Measurements from ENCODE around the gene OR1I1.

The OR1I1 gene

DNA sequence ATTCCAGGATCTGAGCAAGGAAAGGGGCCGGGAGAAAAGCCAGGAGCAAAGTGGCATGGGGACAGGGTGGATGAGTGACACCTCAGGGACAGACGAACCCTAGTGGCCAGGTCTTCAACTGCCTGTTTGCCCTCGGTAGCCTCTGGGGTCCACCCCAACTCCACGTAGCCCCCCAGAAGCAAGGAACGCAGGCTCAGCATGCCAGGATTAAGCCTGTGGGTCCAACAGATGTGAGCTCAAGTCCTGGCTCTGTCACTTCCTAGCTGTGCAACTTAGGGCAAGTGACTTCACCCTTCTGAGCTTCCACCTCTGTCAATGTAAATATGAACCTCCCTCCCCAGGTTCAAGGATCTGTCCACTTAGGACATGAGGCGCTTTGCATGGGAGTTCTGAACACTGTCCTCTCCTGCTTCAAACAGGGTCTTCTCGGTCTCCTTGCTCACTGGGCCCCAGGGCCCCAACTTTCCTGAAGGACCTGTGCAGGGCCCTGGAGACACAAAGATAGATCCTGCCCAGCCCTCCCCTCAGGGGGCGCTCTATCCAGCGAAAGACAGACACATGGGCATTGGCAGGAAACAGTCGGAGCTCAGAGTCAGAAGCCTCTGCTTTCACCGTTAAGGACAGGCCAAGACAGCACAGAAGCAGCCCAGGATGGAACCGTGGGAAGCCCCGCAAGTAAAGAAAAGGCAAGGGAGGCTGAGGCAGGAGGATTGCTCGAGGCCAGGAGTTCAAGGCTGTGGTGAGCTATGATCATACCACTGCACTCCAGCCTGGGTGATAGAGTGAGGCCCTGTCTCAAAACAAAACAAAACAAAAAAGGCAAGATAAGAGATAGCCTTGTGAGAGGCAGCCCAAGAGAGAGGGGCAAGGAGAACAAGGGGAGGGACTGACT lies 38.4 kb downstream of the OR1I1 start:
- DNase-seq, result no peak

DNA sequence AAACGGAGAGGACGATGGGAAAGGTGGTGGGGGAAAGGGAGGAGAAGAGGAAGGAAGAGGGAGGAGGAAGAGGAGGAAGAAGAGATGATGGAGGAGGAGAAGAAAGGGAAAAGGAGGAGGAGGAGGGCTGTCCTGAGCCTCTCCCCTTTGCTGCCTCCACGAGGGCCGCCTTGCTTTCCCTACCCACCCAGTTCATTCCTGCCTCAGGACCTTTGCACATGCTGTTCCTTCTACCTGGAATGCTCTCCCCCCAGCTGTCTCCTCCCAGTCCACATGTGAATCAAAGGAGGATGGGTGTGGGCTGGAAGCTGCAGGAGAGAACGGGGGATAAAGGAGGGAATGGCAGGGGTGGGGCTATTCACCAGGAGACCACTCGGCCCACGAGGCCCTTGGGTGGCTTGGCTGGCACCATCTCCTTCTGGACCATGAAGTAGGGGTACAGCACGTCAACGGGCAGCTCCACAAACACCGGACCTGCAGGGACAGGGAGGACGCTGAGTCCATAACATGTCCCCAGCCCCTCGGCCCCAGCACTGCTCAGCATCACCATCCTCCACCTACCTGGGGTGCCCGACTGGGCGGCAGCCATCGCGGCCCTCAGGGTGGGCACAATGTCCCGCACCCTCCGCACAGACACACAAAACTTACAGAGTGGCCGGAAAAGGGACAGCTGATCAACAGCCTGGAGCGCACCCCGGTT lies 40.5 kb downstream of the OR1I1 start:
- no peak for DNase-seq

DNA sequence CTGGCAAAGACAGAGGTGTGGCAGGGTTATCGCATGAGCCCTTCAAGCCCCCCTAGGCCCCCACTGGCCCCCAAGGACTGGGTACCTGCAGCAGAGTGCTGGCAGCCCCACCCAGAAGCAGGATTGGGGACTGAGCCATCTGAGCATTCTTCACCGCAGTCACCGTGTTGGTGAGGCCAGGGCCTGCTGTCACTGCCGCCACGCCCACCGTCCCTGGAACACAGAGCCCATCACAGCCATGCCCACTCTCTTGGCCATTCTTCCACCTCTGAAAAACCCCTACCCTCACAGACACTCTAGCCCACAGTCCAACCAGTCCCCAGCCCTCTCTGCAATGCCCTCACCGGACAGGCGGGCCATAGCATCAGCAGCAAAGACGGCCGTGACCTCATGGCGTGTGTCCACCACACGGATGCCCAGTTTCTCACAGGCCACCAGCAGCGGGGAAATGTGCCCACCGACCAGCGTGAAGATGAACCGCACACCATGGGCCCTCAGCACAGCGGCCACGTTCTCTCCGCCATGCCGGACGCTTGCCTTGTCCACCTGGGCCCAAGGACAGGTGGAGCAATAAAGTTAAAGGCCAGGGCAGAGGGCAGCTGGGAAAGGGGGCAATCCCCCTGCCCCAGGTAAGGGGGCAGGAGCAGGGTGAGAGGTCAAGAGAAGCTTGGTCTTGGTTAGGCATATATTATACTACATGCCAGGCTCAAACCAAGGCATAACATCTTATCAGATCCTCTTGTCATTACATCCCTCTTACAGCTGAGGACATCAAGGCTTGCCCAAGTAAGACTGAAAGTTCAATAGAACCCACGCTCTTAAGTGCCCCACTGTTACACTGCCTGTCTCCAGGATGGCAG lies 41.2 kb downstream of the OR1I1 start:
- no peak for DNase-seq

DNA sequence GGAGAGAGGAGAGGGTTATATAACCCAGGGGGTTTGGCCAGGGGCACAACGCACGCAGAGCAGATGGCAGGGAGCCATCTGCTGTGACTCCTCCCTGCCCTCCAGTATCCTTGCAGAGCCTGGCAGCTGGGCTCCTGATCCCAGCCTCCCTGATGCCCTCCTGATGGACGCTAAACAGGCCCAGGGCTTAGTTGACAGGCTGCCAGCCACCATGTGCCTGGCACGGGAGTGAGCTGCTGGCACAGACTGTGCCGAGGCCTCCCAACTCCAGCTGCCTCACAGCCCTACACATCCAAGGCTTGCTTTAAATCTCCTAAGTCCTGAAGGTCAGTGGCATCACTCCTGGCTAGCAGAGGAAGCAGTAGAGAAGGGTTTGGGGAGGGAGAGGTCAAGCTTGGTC lies 41.9 kb downstream of the OR1I1 start:
- DNase-seq, result peak in 1 of 2 experiments; percentile 38

DNA sequence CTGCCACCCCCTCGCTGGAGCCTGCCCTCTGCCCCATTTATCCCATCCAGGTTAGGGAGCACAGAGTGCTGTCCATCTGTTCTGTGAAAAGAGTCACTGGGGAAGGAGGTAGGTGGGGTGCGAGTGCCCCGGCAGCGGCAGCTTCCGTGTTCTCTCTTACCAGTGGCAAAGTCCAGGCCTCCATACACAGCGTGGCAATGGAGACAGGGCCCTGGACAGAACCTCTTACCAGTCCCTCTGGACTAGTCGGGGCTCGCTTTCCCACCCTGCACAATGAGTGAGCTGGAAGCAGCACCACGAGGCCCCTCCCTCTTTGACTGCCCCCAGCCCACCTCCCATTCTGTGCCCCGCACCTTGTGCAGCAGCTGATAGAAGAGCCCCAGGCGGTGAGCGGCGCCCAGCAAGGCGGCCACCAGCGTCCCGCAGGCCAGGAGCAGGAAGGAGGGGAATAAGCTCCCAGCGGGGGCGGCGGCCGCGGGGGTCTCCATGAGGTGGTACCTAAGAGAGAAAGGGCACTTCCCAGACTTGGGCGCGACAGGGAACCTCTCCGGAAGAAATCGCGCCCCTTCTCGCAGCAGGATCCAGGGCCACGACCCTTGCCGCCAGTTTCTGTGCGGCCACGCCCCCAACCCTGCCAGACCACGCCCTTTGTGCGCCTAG lies 42.7 kb downstream of the OR1I1 start:
- DNase-seq, result no peak

DNA sequence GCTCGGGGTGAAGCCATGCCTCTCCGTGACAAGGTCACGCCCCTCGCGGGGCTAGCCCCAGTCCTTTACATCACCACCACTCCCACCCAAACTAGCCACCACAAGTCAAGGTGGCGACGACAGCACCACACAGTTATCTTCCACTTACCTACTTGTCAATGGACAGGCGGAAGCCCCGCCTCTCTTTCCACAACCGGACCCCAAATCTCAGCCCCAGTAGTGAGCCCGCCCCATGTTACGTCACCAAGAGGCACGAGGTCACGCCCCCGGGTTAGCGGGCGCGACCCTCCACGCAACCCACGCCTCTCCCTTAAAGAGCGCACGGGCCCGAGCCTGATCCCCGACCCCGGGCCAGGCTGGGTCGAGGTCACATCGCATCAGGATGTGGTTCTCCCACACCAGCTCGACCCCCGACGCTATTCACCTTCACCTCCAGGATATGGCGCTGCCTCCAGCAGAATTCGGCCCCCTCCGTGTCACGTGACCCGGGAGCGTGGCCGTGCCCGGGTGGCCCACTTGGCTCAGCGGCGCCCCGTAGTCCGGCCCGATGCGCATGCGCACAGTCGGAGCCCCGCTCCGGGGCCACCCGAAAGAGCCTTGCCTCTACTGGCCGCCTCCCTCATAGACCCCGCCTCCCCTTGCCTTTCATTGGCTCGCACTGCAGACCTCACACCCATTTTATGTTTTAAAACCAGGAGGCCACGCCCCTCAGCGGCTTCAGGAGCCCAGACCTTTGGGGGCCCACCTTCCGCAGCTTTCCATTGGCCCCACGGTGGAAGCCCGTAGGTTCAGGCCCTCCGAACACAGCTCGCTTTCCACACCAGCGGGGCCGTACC lies 43.4 kb downstream of the OR1I1 start:
- peak; percentile 99 for DNase-seq

DNA sequence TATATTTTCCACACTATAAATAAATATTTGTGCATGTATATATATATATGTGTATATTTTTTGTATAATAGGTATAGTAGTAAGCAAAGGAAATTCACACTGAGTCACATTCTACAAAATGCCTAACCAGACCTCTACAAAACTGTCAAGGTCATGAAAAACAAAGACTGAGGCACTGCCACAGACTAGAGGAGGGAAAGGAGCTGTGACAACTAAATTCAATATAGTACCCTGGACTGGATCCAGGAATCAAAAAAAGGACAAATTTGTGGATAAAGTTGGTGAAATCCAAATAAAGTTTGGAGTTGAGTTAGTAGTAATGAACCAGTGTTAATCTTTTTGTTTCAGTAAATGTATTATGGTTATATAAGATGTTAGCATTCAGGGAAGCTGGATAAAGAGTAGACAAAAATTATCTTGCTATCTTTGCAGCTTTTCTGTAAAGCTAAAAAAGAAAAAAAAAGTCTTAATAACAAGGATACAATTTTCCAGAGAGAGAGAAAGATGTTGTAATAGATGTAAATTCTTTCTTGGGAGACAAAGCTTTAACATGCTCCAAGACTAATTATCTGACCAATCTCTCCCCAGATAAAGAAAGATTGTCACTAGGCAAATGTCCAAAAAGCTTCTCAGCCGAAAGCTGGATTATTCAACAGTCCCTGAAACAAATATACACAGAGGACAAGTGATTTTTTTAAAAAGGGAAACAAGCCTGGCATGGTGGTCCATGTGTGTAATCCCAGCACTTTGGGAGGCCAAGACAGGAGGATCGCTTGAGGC lies 44.3 kb downstream of the OR1I1 start:
- DNase-seq, result no peak

DNA sequence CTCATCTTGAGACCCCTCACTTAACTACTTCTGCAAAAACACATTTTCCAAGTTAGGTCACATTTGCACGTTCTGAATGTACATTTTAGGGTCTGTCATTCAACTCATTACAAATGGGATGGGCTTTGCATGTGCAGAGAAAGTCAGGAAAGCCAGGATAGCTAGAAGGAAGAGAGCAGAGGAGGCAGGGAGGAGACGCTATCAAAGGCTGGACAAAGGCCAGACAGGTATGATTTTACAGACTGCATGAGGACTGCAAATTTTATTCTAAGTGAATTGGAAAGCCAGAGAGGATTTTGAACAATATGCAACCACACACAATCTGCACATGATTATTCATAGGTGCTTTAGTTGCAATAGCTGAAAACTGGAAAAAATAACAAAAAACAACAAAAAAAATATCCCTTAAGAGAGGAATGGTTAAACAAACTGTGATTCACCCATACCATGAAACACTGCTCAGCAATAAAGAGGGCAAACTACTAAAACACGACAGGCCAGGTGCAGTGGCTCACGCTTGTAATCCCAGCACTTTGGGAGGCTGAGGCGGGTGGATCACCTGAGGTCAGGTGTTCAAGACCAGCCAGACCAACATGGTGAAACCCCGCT lies 46.3 kb downstream of the OR1I1 start:
- no peak for DNase-seq

DNA sequence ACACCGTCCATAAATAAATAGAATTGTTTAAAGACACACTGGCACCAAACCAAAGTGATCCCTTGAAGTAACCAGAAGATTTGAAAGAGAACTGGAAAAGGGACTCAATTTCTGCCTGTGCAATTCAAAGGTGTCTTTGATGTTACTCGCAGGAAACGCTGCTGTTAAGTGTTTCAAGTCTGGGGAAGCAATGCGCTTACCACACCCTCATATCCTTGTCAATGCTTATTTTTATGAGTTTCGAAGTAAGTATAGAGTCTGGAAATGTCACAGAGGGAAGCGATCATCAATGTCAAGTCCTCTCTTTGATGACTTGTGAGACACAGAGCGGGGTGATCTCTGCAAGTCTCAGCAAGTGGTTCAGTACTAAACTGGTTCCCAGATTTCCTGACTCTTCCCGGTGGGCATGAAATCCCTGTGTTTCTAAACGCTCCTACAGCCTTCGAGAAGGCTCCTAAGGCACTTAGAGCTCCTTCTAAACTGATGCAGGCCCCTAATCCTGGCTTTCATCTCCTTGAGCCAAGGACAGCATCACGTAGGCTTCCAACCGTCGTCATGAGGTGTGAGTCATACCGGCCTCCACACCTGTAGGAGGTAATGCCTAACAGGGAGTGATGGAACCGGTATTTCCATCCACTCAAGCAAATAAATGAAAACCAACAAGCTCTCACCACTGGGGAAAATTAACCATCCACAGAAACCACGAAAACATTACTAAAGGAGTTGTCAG lies 48.0 kb downstream of the OR1I1 start:
- DNase-seq, result no peak

DNA sequence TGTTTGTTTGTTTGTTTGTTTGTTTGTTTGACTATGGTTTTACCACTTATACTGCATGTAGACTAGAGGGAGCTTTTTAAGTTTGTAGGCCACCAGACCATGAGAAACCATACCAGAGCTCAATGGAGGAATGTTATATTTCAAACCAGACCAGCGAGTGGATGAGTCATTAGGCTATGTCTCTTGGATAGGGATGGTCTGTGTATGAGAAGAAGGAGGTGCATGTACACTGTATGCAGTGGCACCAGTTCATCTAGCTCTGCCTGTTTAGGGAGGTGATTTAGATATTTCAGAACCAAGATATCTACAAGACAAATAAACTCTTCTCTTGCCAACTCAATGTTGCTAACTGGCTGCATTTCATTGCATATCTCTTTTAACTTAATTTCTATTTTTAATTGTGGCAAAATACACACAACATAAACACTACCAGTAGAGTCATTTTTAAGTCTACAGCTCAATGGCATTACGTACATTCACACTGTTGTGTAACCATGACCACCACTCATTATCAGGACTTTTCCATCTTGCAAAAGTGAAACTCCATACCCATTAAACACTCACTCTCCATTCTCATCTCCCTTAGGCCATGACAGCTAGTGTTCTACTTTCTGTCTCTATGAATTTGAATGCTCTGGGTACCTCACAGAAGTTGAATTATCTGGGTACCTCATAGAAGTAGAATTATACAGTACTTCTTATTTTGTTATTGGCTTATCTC lies 54.4 kb downstream of the OR1I1 start:
- no peak for DNase-seq

DNA sequence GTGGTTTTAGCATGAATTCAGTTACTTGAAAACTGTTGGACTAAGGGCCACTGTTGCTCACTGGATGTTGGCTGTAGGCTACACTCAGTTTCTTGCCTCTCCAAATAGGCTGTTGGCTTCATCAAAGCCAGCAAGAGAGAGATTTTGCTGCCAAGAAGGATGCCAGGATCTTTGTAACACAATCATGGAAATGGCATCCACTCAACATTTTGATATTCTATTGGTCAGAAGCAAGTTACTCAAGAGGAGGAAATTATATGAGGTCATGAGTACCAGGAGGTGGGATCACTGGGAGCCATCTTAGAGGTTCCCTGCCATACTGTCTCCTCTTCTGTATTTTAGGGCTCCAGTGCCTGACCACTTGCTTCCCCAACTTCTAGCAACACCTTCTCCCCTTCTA lies 55.8 kb downstream of the OR1I1 start:
- no peak for DNase-seq

DNA sequence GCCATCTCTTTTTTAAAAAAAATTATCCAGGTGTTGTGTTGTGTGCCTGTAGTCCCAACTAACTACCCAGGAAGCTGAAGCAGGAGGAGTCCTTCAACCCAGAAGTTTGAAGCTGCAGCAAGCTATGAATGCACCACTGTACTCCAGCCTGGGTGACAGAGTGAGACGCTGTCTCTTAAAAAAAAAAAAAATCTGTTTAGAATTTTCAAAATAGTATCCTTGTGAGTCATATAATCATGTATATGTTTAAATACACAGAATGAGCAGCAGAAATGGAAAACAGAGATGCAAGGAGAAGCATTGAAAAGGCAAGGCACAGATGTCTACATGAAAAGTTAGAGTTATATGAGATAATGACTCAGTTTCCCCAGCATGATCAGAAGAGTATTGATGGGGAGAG lies 56.4 kb downstream of the OR1I1 start:
- no peak for DNase-seq

DNA sequence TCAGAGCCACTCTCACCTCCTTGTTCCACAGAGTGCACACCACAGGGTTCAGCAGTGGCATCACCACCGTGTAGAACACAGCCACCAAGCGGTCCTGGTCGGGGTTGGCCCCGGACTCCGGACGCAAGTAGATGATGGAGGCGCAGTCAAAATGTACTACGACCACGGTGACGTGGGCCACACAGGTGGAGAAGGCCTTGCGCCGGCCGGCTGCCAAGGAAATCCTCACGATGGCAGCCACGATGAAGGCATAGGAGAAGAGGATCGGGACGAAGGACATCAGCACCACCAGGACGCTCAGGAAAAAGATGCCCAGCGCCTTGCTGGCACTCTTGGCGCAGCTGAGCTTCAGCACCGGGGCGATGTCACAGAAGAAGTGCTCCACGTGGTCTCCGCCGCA lies 59.1 kb downstream of the OR1I1 start:
- no peak for DNase-seq

DNA sequence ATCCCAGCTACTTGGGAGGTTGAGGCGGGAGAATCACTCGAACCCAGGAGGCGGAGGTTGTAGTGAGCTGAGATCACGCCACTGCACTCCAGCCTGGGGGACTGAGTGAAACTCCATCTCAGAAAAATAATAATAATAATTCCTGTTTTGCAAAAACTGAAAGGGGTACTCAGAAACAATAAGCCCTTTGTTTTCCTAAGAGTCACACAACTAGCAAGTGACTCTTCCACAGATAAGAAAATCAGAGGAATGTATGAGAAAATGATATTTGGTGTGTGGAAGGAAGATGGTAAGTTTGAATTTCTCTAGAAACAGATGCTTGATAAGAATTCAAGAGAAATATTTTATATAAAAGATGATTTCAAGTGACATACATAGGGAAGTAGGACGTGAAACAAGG lies 60.3 kb downstream of the OR1I1 start:
- no peak for DNase-seq

Data from SHP77 (cell line).